SK-N-SH (cell line): ENCODE results near the gene LIPN. TPM values are rescaled to one million over a fixed set of nuclear protein-coding genes. Genes with fewer than 3 reads are reported as not detected.

ENCODE experiments used
- CTCF ChIA-PET: fragments of 300-600, 350-600 bp; formaldehyde crosslinking; extraction: SDS; loops from one replicate; lab custom pipeline; 2021; lab: Yijun Ruan, JAX
- POLR2A ChIA-PET: fragments of 350-600 bp; sonication (Branson Sonifier 250); formaldehyde crosslinking; extraction: SDS; loops from one replicate; lab custom pipeline; 2020; ENCODE audit warnings: antibody characterized with exemption, inconsistent platforms; lab: Yijun Ruan, JAX
- DNase-seq: peaks from one replicate; pipeline ENCODE4 v3.0.0; 2012
- H2AFZ ChIP-seq: fragments of 200-600 bp; sonication (generic); 2 replicates; pipeline ENCODE4 v1.8.1; 2016; ENCODE audit warnings: antibody characterized with exemption, mild to moderate bottlenecking, low read depth
- H3F3A ChIP-seq: fragments of 200-600 bp; sonication (generic); replicated peaks from 2 replicates; pipeline ENCODE3; 2016; ENCODE audit warnings: antibody characterized with exemption, mild to moderate bottlenecking; ENCODE audit not compliant: insufficient read depth
- H3K27ac ChIP-seq, 2 experiments: fragments of 200-500 bp in 1 of 2; fragments of 200-600 bp in 1 of 2; sonication (Bioruptor generic) in 1 of 2; sonication (generic), shearing (Covaris generic) in 1 of 2; 2 replicates each; pipeline versions ENCODE4 v1.5.1 to v1.6.1; 2014 to 2016; ENCODE audit warnings: low read depth in 2 of 2, inconsistent platforms in 1 of 2, low read length in 1 of 2, mild to moderate bottlenecking in 1 of 2, mixed read lengths in 1 of 2
- H3K27me3 ChIP-seq: fragments of 200-600 bp; sonication (generic), shearing (Covaris generic); 2 replicates; pipeline ENCODE4 v1.6.1; 2016; ENCODE audit warnings: mixed run types; ENCODE audit not compliant: insufficient read depth
- H3K36me3 ChIP-seq, 2 experiments: fragments of 200-500 bp in 1 of 2; fragments of 200-600 bp in 1 of 2; sonication (Bioruptor generic) in 1 of 2; sonication (generic) in 1 of 2; replicated peaks in 1 of 2; 2 replicates each; pipeline versions ENCODE3 to v1.5.1; 2014 to 2016; ENCODE audit warnings: low read length in 1 of 2, mild to moderate bottlenecking in 1 of 2; ENCODE audit not compliant: insufficient read depth in 2 of 2, control insufficient read depth in 1 of 2
- H3K4me1 ChIP-seq, 2 experiments: fragments of 200-500 bp in 1 of 2; fragments of 200-600 bp in 1 of 2; sonication (Bioruptor generic) in 1 of 2; sonication (generic), shearing (Covaris generic) in 1 of 2; 2 replicates each; pipeline versions ENCODE4 v1.5.1 to v1.6.1; 2014 to 2016; ENCODE audit warnings: low read depth in 1 of 2, low read length in 1 of 2, mixed run types in 1 of 2; ENCODE audit not compliant: insufficient read depth in 2 of 2, control insufficient read depth in 1 of 2
- H3K4me2 ChIP-seq: fragments of 200-600 bp; sonication (generic), shearing (Covaris generic); 2 replicates; pipeline ENCODE4 v1.6.1; 2017; ENCODE audit warnings: mixed run types
- H3K4me3 ChIP-seq, 2 experiments: fragments of 200-500 bp in 1 of 2; fragments of 200-600 bp in 1 of 2; sonication (Bioruptor generic) in 1 of 2; sonication (generic), shearing (Covaris generic) in 1 of 2; 2 replicates each; pipeline versions ENCODE4 v1.5.1 to v1.8.1; 2014 to 2016; ENCODE audit warnings: low read depth in 2 of 2, inconsistent platforms in 1 of 2, low read length in 1 of 2, mild to moderate bottlenecking in 1 of 2, mixed read lengths in 1 of 2, moderate library complexity in 1 of 2
- H3K79me2 ChIP-seq: fragments of 200-600 bp; sonication (generic); 2 replicates; pipeline ENCODE4 v1.8.1; 2017; ENCODE audit warnings: mild to moderate bottlenecking; ENCODE audit not compliant: insufficient read depth
- H3K9ac ChIP-seq: fragments of 200-600 bp; sonication (generic); 2 replicates; pipeline ENCODE4 v1.6.1; 2017; ENCODE audit warnings: mixed run types
- H3K9me2 ChIP-seq: fragments of 200-600 bp; sonication (generic); 2 replicates; pipeline ENCODE4 v1.6.1; 2017; ENCODE audit warnings: mixed run types
- H3K9me3 ChIP-seq: fragments of 200-600 bp; sonication (generic); 2 replicates; pipeline ENCODE4 v1.6.1; 2017; ENCODE audit warnings: mixed run types, mild to moderate bottlenecking, moderate library complexity
- H4K20me1 ChIP-seq: fragments of 200-600 bp; sonication (generic); 2 replicates; pipeline ENCODE4 v1.6.1; 2017; ENCODE audit warnings: mild to moderate bottlenecking, mixed run types; ENCODE audit not compliant: insufficient read depth
- ELF1 ChIP-seq: IDR thresholded peaks from 2 replicates; pipeline ENCODE4 v1.4.0; 2012
- FOXJ3 ChIP-seq: sonication (generic); formaldehyde crosslinking; IDR thresholded peaks from 2 replicates; pipeline ENCODE4 v1.5.1; 2020; ENCODE audit warnings: mild to moderate bottlenecking, missing genetic modification reagents
- GATA2 ChIP-seq: sonication (generic); formaldehyde crosslinking; IDR thresholded peaks from 2 replicates; pipeline ENCODE4 v1.5.0; 2020; ENCODE audit warnings: mild to moderate bottlenecking, missing genetic modification reagents
- MEF2A ChIP-seq: IDR thresholded peaks from 2 replicates; pipeline ENCODE4 v1.4.0; 2012; ENCODE audit warnings: low read depth, borderline replicate concordance
- MXI1 ChIP-seq: IDR thresholded peaks from 2 replicates; pipeline ENCODE4 v1.6.1; 2012; ENCODE audit warnings: mild to moderate bottlenecking, low read depth, low read length, improper control_type of control experiment
- NRF1 ChIP-seq: IDR thresholded peaks from 2 replicates; pipeline ENCODE4 v1.6.1; 2012; ENCODE audit warnings: low read depth, mild to moderate bottlenecking, low read length
- POLR2AphosphoS5 ChIP-seq: IDR thresholded peaks from 2 replicates; pipeline ENCODE4 v1.6.1; 2012; ENCODE audit warnings: low read depth, low read length
- RAD21 ChIP-seq: IDR thresholded peaks from 2 replicates; pipeline ENCODE4 v1.6.1; 2012; ENCODE audit warnings: mild to moderate bottlenecking, low read length
- RCOR1 ChIP-seq: fragments of 150-350 bp; IDR thresholded peaks from 2 replicates; pipeline ENCODE4 v1.6.1; 2017; ENCODE audit warnings: antibody characterized with exemption, low read length
- RXRA ChIP-seq: IDR thresholded peaks from 2 replicates; pipeline ENCODE4 v1.4.0; 2012; ENCODE audit warnings: low read depth, mild to moderate bottlenecking, borderline replicate concordance
- SIN3A ChIP-seq: IDR thresholded peaks from 2 replicates; pipeline ENCODE4 v1.6.1; 2012; ENCODE audit warnings: low read depth, mild to moderate bottlenecking, low read length, moderate library complexity, borderline replicate concordance
- SMC3 ChIP-seq: IDR thresholded peaks from 2 replicates; pipeline ENCODE4 v1.6.1; 2012; ENCODE audit warnings: low read depth, low read length, improper control_type of control experiment
- TAF1 ChIP-seq: IDR thresholded peaks from 2 replicates; pipeline ENCODE4 v1.6.1; 2012; ENCODE audit warnings: low read depth, mild to moderate bottlenecking, low read length, moderate library complexity, borderline replicate concordance
- TCF12 ChIP-seq: IDR thresholded peaks from 2 replicates; pipeline ENCODE4 v1.4.0; 2012
- TEAD4 ChIP-seq: IDR thresholded peaks from 2 replicates; pipeline ENCODE4 v1.4.0; 2012; ENCODE audit warnings: mild to moderate bottlenecking, borderline replicate concordance; ENCODE audit not compliant: insufficient read depth
- WGBS: methylation state at CpG from one replicate; pipeline ENCODE4 v1.1.6; 2017; ENCODE audit warnings: low lambda C conversion rate; 5-methylcytosine and 5-hydroxymethylcytosine counted together
- polyA plus RNA-seq, 3 experiments: library from polyadenylated mRNA; depleted of rRNA; stranded (reverse); fragments of >200 nt; gene quantifications; 2 replicates each; pipeline ENCODE4 v1.2.3, GENCODE V29; 2012
- TF ChIP-seq, protein P1 (sequence below): fragments of 200-600 bp; sonication (generic); IDR thresholded peaks from 2 replicates; pipeline ENCODE4 v1.6.1; 2017; ENCODE audit warnings: antibody characterized with exemption, mild to moderate bottlenecking, moderate library complexity
- TF ChIP-seq, protein P2 (sequence below): fragments of 150-350 bp; IDR thresholded peaks from 2 replicates; pipeline ENCODE4 v1.6.1; 2017; ENCODE audit warnings: antibody characterized with exemption, low read length, low read depth, borderline replicate concordance
- TF ChIP-seq, protein P3 (sequence below): IDR thresholded peaks from 2 replicates; pipeline ENCODE4; 2012

Gene LIPN
- polyA plus RNA-seq, 1 of the 3 experiments (the other 2 are of a cell fraction) = not detected

DNA sequence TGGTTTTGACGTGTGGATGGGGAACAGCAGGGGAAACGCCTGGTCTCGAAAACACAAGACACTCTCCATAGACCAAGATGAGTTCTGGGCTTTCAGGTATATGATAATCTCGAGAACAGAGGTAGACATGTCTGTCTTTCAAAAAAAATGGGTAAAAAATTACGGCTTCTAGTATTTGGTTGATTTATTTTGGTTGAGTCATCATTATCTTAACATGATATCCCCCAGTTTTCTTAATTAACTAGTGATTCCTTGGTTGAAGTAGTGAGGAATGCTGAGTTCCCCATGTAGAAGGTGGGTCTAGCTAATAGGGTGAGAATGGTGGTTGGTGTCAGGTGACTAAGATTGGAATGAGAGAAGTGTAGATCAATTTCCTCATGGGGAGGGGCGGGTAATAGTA lies 53.4 kb downstream of the LIPN start:
- H3K36me3 ChIP-seq = no peaks in the 10 kb centered on the region
- no peak for DNase-seq
- TF ChIP-seq RXRA = no peak
- TF ChIP-seq, all 33 proteins: peak for 0
- Histone ChIP-seq H4K20me1 (no peaks in the 10 kb centered on the region), H2AFZ (no peak overlapping the region), H3K9me2 (no peaks in the 10 kb centered on the region), H3K4me2 (no peak overlapping the region), H3K27ac (no peak overlapping the region), H3K79me2 (no peaks in the 10 kb centered on the region), H3K9ac (no peak overlapping the region), H3K27me3 (no peaks in the 10 kb centered on the region), H3K4me3 (no peak overlapping the region), H3K4me1 (peaks cover 0 to 2% of the 10 kb centered on the region in 2 experiments; a peak in 1 of 4 replicates), H3K9me3 (no peaks in the 10 kb centered on the region), H3F3A (no peaks in the 10 kb centered on the region)
- CTCF ChIA-PET = interaction anchor here (1.5 to 6.9 kb wide), 4 partner anchors 22 to 247 kb away, joined by 4 to 50 read pairs (median 6); no protein-coding TSS in a partner anchor
- POLR2A ChIA-PET = no interaction called here
- 91% methylated on average over 6 of the region's 6 CpGs for WGBS

DNA sequence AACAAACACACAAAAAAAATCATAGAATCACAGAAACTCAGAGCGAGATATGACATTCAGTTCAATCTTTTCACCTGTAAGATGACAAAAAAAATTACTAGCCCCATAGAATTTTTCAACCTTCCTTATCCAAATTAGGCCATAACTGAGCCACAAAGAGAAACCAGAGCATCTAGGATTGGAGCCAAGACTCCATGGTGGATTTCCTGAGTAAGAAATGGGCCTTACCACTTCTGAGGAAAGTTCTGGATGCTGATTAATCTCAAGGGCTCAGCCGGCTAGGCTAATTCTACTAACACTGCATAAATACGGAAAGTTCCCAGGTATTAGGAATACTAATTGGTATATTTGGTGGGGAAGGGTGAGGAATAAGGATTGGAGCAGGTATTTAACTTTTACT lies 59.5 kb downstream of the LIPN start:
- Histone ChIP-seq H3F3A (no peaks in the 10 kb centered on the region), H3K4me2 (no peak overlapping the region), H3K36me3 (no peaks in the 10 kb centered on the region), H3K9me2 (no peaks in the 10 kb centered on the region), H3K9ac (no peak overlapping the region), H3K27ac (no peak overlapping the region), H3K79me2 (no peaks in the 10 kb centered on the region), H3K4me3 (no peak overlapping the region), H2AFZ (no peak overlapping the region), H3K27me3 (no peaks in the 10 kb centered on the region), H3K9me3 (no peaks in the 10 kb centered on the region), H4K20me1 (no peaks in the 10 kb centered on the region)
- DNase-seq = no peak
- POLR2A ChIA-PET = no interaction called here
- WGBS = 92% methylated on average over 3 of the region's 3 CpGs
- CTCF ChIA-PET = interaction anchor here (1.3 to 1.7 kb wide), 2 partner anchors 16 to 132 kb away, joined by 5 to 7 read pairs; no protein-coding TSS in a partner anchor
- TF ChIP-seq NRF1 (no peak), FOXJ3 (no peak), GATA2 (CRISPR knock-in tag) (no peak), RCOR1 (no peak), POLR2AphosphoS5 (no peak), ELF1 (no peak), MXI1 (no peak), TEAD4 (no peak), SIN3A (no peak), TCF12 (no peak), SMC3 (no peak), TAF1 (no peak), MEF2A (no peak), RAD21 (no peak)
- TF ChIP-seq, protein P1, sequence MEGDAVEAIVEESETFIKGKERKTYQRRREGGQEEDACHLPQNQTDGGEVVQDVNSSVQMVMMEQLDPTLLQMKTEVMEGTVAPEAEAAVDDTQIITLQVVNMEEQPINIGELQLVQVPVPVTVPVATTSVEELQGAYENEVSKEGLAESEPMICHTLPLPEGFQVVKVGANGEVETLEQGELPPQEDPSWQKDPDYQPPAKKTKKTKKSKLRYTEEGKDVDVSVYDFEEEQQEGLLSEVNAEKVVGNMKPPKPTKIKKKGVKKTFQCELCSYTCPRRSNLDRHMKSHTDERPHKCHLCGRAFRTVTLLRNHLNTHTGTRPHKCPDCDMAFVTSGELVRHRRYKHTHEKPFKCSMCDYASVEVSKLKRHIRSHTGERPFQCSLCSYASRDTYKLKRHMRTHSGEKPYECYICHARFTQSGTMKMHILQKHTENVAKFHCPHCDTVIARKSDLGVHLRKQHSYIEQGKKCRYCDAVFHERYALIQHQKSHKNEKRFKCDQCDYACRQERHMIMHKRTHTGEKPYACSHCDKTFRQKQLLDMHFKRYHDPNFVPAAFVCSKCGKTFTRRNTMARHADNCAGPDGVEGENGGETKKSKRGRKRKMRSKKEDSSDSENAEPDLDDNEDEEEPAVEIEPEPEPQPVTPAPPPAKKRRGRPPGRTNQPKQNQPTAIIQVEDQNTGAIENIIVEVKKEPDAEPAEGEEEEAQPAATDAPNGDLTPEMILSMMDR = no peak
- TF ChIP-seq, protein P2, sequence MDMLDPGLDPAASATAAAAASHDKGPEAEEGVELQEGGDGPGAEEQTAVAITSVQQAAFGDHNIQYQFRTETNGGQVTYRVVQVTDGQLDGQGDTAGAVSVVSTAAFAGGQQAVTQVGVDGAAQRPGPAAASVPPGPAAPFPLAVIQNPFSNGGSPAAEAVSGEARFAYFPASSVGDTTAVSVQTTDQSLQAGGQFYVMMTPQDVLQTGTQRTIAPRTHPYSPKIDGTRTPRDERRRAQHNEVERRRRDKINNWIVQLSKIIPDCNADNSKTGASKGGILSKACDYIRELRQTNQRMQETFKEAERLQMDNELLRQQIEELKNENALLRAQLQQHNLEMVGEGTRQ = no peak
- TF ChIP-seq, protein P3, sequence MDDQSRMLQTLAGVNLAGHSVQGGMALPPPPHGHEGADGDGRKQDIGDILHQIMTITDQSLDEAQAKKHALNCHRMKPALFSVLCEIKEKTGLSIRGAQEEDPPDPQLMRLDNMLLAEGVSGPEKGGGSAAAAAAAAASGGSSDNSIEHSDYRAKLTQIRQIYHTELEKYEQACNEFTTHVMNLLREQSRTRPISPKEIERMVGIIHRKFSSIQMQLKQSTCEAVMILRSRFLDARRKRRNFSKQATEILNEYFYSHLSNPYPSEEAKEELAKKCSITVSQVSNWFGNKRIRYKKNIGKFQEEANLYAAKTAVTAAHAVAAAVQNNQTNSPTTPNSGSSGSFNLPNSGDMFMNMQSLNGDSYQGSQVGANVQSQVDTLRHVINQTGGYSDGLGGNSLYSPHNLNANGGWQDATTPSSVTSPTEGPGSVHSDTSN = no peak
- TF ChIP-seq, all 33 proteins: peak for 0
- peaks cover 2 to 7% of the 10 kb centered on the region in 2 experiments; a peak in 2 of 4 replicates for H3K4me1 ChIP-seq
